Lower lobe of right lung (tissue), 2 donors: ENCODE data around the gene PSMD2. TPM values are rescaled to one million over a fixed set of nuclear protein-coding genes. Genes with fewer than 3 reads are reported as not detected.
A peak's percentile ranks its signal among the peaks of the same experiment; 100 is the strongest.

Source experiments
- ATAC-seq, 2 donors: fragments of 200-7000 bp; cut with Tn5 transposase; one replicate each; pipeline ENCODE4 v1.9.1; 2020 to 2022; ENCODE audit warnings: mild to moderate bottlenecking in 2 of 2, moderate library complexity in 2 of 2
- DNase-seq: peaks from one replicate; pipeline ENCODE4 v3.0.0-alpha.2; 2020
- H3K27ac ChIP-seq: fragments of 200-600 bp; one replicate; pipeline ENCODE4 v1.8.0; 2022
- H3K27me3 ChIP-seq: fragments of 200-600 bp; one replicate; pipeline ENCODE4 v1.8.0; 2022; ENCODE audit warnings: low read depth
- H3K36me3 ChIP-seq: fragments of 200-600 bp; one replicate; pipeline ENCODE4 v1.8.0; 2022; ENCODE audit warnings: mild to moderate bottlenecking
- H3K4me1 ChIP-seq: fragments of 200-600 bp; one replicate; pipeline ENCODE4 v1.8.0; 2022
- H3K4me3 ChIP-seq: fragments of 200-600 bp; one replicate; pipeline ENCODE4 v1.8.0; 2022; ENCODE audit warnings: mild to moderate bottlenecking
- H3K9me3 ChIP-seq: fragments of 200-600 bp; one replicate; pipeline ENCODE4 v1.8.0; 2022
- intact Hi-C: fragments of 100-400 bp; cut with DNase I; formaldehyde crosslinking; loops from one replicate; pipeline ENCODE4 v1.11.0; 2022
- total RNA-seq: library from RNA; stranded (reverse); fragmentation: NEBNext Ultra II Directional; extraction: Animal tissue kit (Norgen Biotek cat#: 25700); gene quantifications from one replicate; pipeline ENCODE4 v1.2.1, GENCODE V29; 2021
- TF ChIP-seq, protein P1 (sequence below): fragments of 200-600 bp; IDR thresholded peaks from one replicate; pipeline ENCODE4 v1.8.0; 2022; ENCODE audit warnings: antibody characterized with exemption, mild to moderate bottlenecking
- donor health status: DM: no; HTN: yes; CAD: no; lungs with severe emphysema.

Gene PSMD2
- total RNA-seq, 1 donor from 2014 or later: 135 TPM

DNA sequence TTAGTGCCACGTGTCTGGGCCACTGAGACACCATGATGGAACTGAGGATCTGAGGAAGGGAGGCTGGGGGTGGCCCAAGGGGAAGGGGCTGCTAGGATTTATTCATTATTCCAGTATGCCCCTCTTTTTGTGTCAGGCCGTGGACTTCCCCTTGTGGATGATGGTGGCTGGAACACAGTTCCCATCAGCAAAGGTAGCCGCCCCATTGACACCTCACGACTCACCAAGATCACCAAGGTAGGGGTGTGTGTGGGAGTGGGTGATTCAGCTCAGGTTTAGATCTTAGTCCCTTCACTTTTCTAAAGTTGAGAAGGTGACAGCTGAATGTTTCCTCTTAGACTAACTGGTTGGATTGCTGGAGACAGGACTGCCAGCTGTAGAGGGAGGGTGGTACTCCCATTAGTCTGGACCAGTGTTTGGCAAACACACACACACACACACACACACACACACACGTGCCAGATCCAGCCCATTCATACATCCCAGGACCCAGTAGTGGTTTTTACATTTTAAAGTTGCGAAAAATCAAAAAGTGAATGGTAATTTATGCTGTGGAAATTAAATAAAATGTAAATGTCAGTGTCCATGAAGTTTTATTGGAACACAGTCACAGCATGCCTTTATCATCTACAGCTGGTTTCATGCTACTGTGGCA lies 26.8 kb downstream of the PSMD2 start:
- peaks cover 100% of the 10 kb centered on the region for H3K36me3 ChIP-seq
- no peaks in the 10 kb centered on the region for H3K27me3 ChIP-seq
- intact Hi-C loops: no loop called here

DNA sequence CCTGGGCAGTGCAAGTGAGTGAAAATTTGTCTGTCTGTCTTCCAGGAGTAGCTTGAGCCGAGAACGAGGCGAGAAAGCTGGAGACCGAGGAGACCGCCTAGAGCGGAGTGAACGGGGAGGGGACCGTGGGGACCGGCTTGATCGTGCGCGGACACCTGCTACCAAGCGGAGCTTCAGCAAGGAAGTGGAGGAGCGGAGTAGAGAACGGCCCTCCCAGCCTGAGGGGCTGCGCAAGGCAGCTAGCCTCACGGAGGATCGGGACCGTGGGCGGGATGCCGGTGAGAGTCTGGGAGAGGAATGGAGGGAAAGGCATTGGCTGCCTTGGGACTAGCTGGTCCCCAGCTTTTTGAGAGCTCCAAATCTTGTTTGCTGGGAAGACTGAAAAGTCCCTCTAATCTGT lies 28.1 kb downstream of the PSMD2 start:
- TF ChIP-seq, protein P1, sequence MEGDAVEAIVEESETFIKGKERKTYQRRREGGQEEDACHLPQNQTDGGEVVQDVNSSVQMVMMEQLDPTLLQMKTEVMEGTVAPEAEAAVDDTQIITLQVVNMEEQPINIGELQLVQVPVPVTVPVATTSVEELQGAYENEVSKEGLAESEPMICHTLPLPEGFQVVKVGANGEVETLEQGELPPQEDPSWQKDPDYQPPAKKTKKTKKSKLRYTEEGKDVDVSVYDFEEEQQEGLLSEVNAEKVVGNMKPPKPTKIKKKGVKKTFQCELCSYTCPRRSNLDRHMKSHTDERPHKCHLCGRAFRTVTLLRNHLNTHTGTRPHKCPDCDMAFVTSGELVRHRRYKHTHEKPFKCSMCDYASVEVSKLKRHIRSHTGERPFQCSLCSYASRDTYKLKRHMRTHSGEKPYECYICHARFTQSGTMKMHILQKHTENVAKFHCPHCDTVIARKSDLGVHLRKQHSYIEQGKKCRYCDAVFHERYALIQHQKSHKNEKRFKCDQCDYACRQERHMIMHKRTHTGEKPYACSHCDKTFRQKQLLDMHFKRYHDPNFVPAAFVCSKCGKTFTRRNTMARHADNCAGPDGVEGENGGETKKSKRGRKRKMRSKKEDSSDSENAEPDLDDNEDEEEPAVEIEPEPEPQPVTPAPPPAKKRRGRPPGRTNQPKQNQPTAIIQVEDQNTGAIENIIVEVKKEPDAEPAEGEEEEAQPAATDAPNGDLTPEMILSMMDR: no peak
- intact Hi-C loops: no loop called here
- Histone ChIP-seq H3K27me3 (no peaks in the 10 kb centered on the region), H3K9me3 (no peaks in the 10 kb centered on the region), H3K27ac (no peak overlapping the region), H3K4me1 (peaks cover 4% of the 10 kb centered on the region), H3K36me3 (peaks cover 100% of the 10 kb centered on the region), H3K4me3 (no peak overlapping the region)
- no peak for ATAC-seq
- DNase-seq: no peak

More for the DNA sequence above, 26.8 kb downstream of the PSMD2 start:
- H3K27ac ChIP-seq: no peak overlapping the region
- no peak for ATAC-seq
- H3K4me1 ChIP-seq: peaks cover 17% of the 10 kb centered on the region
- no peak overlapping the region for H3K4me3 ChIP-seq
- TF ChIP-seq, protein P1: no peak
- no peaks in the 10 kb centered on the region for H3K9me3 ChIP-seq
- DNase-seq: no peak

DNA sequence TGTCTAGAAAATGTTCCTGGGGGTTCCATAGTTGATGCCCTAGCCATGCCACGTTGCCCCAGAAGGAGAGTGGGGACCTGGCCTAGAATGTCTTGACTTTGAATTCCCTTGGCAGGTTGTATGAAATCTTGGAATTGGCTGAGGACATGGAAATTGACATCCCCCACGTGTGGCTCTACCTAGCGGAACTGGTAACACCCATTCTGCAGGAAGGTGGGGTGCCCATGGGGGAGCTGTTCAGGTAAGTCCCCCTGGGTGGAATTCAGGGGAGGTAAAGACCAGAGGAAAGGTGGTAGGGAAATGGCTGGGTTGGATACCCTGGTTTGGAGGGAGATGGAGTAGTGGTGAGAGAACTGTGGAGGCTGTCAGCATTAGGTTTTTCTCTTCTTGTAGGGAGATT lies 29.5 kb downstream of the PSMD2 start:
- Histone ChIP-seq H3K36me3 (peaks cover 100% of the 10 kb centered on the region), H3K4me1 (no peaks in the 10 kb centered on the region), H3K27ac (no peak overlapping the region), H3K9me3 (no peaks in the 10 kb centered on the region), H3K27me3 (no peaks in the 10 kb centered on the region), H3K4me3 (no peak overlapping the region)
- TF ChIP-seq, protein P1: no peak
- ATAC-seq: no peak
- intact Hi-C loops: no loop called here
- DNase-seq: no peak

DNA sequence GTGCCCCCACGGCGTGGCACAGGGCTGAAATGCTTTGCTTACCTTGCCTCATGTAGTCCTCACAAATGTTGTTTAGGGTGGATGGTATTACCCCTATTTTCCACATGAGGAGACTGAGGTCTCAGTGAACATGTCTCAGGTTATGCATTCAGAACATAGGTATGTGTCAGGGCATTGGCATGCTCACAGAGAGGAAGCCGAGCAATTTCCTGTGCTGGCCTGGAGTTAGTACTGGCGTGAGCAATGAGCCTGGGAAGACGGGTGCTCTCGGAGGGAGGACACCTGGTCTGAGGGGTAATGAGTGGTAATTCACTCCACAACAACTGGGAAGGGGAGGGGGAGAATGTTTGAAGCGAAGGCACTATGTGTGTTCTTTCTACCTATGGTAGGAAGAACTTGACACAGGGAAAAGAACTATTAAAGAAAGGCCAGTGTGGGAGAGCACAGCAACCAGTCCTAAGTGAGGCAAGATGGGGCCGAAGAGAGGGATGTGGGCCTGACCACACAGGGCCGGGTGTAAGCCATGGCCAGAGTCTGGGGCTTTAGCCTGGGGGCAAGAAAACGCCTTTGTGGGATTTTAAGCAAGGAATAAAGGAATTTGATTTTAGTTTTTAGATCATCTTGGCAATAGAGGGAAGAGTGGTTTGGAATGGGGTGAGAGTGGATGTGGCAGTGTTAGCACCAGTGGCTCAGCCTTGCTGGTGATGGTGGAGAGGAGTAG lies 33.5 kb downstream of the PSMD2 start:
- H3K9me3 ChIP-seq: no peaks in the 10 kb centered on the region
- peaks cover 14% of the 10 kb centered on the region for H3K4me1 ChIP-seq
- intact Hi-C loops: no loop called here
- DNase-seq (no peak), ATAC-seq (no peak)
- peak overlapping the region; percentile 18 for H3K27ac ChIP-seq
- TF ChIP-seq, protein P1: no peak
- peaks cover 80% of the 10 kb centered on the region for H3K36me3 ChIP-seq
- H3K27me3 ChIP-seq: no peaks in the 10 kb centered on the region
- H3K4me3 ChIP-seq: no peak overlapping the region

DNA sequence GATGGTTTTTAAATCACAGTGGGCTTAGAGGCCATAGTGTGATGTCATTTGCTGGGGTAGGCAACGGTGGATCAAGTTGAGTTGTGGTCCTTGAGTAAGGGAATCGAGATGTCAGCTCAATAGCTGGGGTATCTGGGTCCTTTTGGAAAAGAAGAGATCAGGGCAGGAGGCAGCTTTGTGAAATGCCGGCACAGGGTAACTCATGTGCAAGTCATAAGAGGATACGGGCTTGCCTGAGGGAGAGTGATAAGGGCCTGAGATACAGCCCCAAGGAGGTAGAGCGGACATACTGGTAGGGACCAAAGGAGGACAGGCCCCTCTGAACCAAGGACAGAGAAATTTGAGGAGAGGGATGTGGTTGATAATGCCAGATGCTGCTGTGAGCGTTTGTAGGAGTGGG lies 34.1 kb downstream of the PSMD2 start:
- no peak overlapping the region for H3K27ac ChIP-seq
- H3K9me3 ChIP-seq: no peaks in the 10 kb centered on the region
- intact Hi-C loops: no loop called here
- H3K36me3 ChIP-seq: peaks cover 73% of the 10 kb centered on the region
- TF ChIP-seq, protein P1: no peak
- H3K4me1 ChIP-seq: peaks cover 21% of the 10 kb centered on the region
- H3K4me3 ChIP-seq: no peak overlapping the region
- DNase-seq: no peak
- H3K27me3 ChIP-seq: no peaks in the 10 kb centered on the region
- ATAC-seq: no peak
